Naive thymus-derived CD4-positive, alpha-beta T cell (primary cell): ENCODE data around the gene DNAAF8. TPM values are rescaled to one million over a fixed set of nuclear protein-coding genes. Genes with fewer than 3 reads are reported as not detected.
A peak's percentile ranks its signal among the peaks of the same experiment; 100 is the strongest.

Experiments used
- ATAC-seq: fragments of 150-1000 bp; cut with Tn5 transposase; 2 replicates; pipeline ENCODE4 v1.10.0; 2021; ENCODE audit warnings: mild to moderate bottlenecking, moderate library complexity
- CTCF ChIA-PET: fragments of 350-600 bp; sonication (Branson Sonifier 250); formaldehyde crosslinking; loops from one replicate; lab custom pipeline; 2021; ENCODE audit warnings: antibody characterized with exemption; lab: Charles Lee
- POLR2A ChIA-PET: fragments of 350-600 bp; sonication (Branson Sonifier 250); formaldehyde crosslinking; loops from one replicate; lab custom pipeline; 2021; ENCODE audit warnings: antibody characterized with exemption, inconsistent platforms; lab: Charles Lee
- DNase-seq, 9 donors: peaks; one replicate each; pipeline versions ENCODE4 v3.0.0 to v3.0.0-alpha.2; 2020 to 2022; ENCODE audit warnings: mixed read lengths in 1 of 9
- H3K27ac ChIP-seq: one replicate; pipeline ENCODE4 v1.7.0; 2013; ENCODE audit warnings: mild to moderate bottlenecking, low read depth, low read length, moderate library complexity
- H3K27me3 ChIP-seq, 2 donors: one replicate each; pipeline ENCODE4 v1.7.0; 2013; ENCODE audit warnings: low read length in 2 of 2, mild to moderate bottlenecking in 2 of 2, moderate library complexity in 2 of 2; ENCODE audit not compliant: control insufficient read depth in 2 of 2, insufficient read depth in 2 of 2
- H3K36me3 ChIP-seq, 3 experiments: 1 replicate in 2 of 3; 2 replicates in 1 of 3; pipeline ENCODE4 v1.7.0; 2013; ENCODE audit warnings: low read length in 3 of 3, mild to moderate bottlenecking in 3 of 3, moderate library complexity in 1 of 3; ENCODE audit not compliant: insufficient read depth in 3 of 3, control insufficient read depth in 2 of 3
- H3K4me1 ChIP-seq, 2 donors: one replicate each; pipeline ENCODE4 v1.7.0; 2013; ENCODE audit warnings: low read length in 2 of 2, mild to moderate bottlenecking in 2 of 2, moderate library complexity in 1 of 2; ENCODE audit not compliant: control insufficient read depth in 2 of 2, insufficient read depth in 2 of 2
- H3K4me3 ChIP-seq: 2 replicates; pipeline ENCODE4 v1.7.0; 2013; ENCODE audit warnings: mild to moderate bottlenecking, low read length
- H3K9me3 ChIP-seq, 3 experiments: 1 replicate in 2 of 3; 2 replicates in 1 of 3; pipeline ENCODE4 v1.7.0; 2013; ENCODE audit warnings: low read length in 3 of 3; ENCODE audit not compliant: control insufficient read depth in 2 of 3
- H3K27ac Mint-ChIP-seq, 9 donors: one replicate each; pipeline ENCODE4 v1.8.0; 2020 to 2022; ENCODE audit warnings: mixed read lengths in 9 of 9, mild to moderate bottlenecking in 8 of 9, moderate library complexity in 5 of 9, inconsistent platforms in 2 of 9
- H3K27me3 Mint-ChIP-seq, 5 donors: one replicate each; pipeline ENCODE4 v1.8.0; 2021 to 2022; ENCODE audit warnings: mixed read lengths in 5 of 5, mild to moderate bottlenecking in 1 of 5
- H3K36me3 Mint-ChIP-seq, 5 donors: one replicate each; pipeline ENCODE4 v1.8.0; 2020 to 2022; ENCODE audit warnings: mixed read lengths in 5 of 5, mild to moderate bottlenecking in 3 of 5, inconsistent platforms in 1 of 5
- H3K4me1 Mint-ChIP-seq, 7 donors: one replicate each; pipeline ENCODE4 v1.8.0; 2020 to 2022; ENCODE audit warnings: mixed read lengths in 7 of 7, mild to moderate bottlenecking in 3 of 7, inconsistent platforms in 1 of 7
- H3K4me3 Mint-ChIP-seq, 10 donors: one replicate each; pipeline ENCODE4 v1.8.0; 2020 to 2022; ENCODE audit warnings: mild to moderate bottlenecking in 10 of 10, mixed read lengths in 10 of 10, moderate library complexity in 6 of 10, inconsistent platforms in 2 of 10
- H3K9me3 Mint-ChIP-seq, 11 donors: one replicate each; pipeline ENCODE4 v1.8.0; 2020 to 2022; ENCODE audit warnings: mixed read lengths in 11 of 11, mild to moderate bottlenecking in 4 of 11, inconsistent platforms in 1 of 11, moderate library complexity in 1 of 11
- intact Hi-C, 2 donors: fragments of 100-400 bp; cut with micrococcal nuclease; formaldehyde crosslinking; loops; one replicate each; pipeline ENCODE4 v1.15.1; 2023
- polyA plus RNA-seq, 2 donors: library from polyadenylated mRNA; unstranded; fragments of 300-500 nt; fragmentation: Illumina TruSeq; gene quantifications; one replicate each; pipeline ENCODE4 v1.2.3, GENCODE V29; 2021
- total RNA-seq, 6 experiments: library from RNA in 5 of 6; stranded (reverse) in 5 of 6; gene quantifications; 1 replicate in 5 of 6; 2 replicates in 1 of 6; pipeline ENCODE4 v1.2.3 and lab custom pipeline; 2021 to 2026

Gene DNAAF8
- total and polyA plus RNA-seq, 7 experiments from 2014 or later, result 0.11 to 0.57 (median 0.29) TPM; not detected in 1

DNA sequence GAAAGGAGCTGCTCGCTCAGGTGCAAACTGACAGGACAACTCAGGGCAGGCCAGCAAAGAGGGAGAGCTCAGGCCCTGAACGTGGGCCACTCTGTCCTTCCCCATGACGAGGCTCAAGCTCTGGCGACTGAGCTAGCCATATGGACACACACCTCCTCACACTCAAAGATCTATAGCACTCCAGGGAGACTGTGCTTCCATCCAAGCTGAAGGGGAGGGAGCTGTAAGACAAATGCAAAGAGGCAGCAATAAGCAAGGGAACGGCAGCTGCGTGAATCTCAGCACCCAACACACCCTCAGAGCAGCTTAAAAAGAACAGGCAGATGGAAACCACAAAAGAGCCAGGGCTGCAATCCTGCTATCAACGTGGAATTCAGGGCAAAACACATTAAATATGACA lies 27.5 kb upstream of the DNAAF8 start:
- H3K27me3 ChIP-seq, result no peaks in the 10 kb centered on the region
- no peak overlapping the region for H3K4me3 ChIP-seq
- POLR2A ChIA-PET, result no interaction called here
- peaks cover 4 to 38% (median 12%) of the 10 kb centered on the region in 5 donors for H3K36me3 Mint-ChIP-seq
- no peaks in the 10 kb centered on the region for H3K4me1 ChIP-seq
- H3K36me3 ChIP-seq, result peaks cover 0 to 49% (median 13%) of the 10 kb centered on the region in 3 experiments
- no peaks in the 10 kb centered on the region for H3K9me3 ChIP-seq
- no peaks in the 10 kb centered on the region for H3K27me3 Mint-ChIP-seq
- DNase-seq, result no peak
- no peak overlapping the region for H3K4me3 Mint-ChIP-seq
- ATAC-seq, result no peak
- intact Hi-C loops, result no loop called here
- H3K9me3 Mint-ChIP-seq, result no peaks in the 10 kb centered on the region
- no peak overlapping the region for H3K27ac ChIP-seq
- peaks cover 0 to 2% (median 0%) of the 10 kb centered on the region in 7 donors for H3K4me1 Mint-ChIP-seq
- CTCF ChIA-PET, result interaction anchor here (0.7 kb wide), 1 partner anchor 728 kb away, joined by 3 read pairs; no protein-coding TSS in a partner anchor
- no peak overlapping the region for H3K27ac Mint-ChIP-seq

GRCh38 chr16:4709481-4709880 lies 24.9 kb upstream of the DNAAF8 start:
- H3K27ac Mint-ChIP-seq, result no peak overlapping the region
- Histone ChIP-seq H3K27me3 (no peaks in the 10 kb centered on the region), H3K27ac (no peak overlapping the region), H3K4me1 (no peaks in the 10 kb centered on the region), H3K4me3 (no peak overlapping the region), H3K36me3 (peaks cover 0 to 45% (median 18%) of the 10 kb centered on the region in 3 experiments), H3K9me3 (no peaks in the 10 kb centered on the region)
- H3K36me3 Mint-ChIP-seq, result peaks cover 6 to 53% (median 12%) of the 10 kb centered on the region in 5 donors
- no peak for ATAC-seq
- intact Hi-C loops, result no loop called here
- H3K27me3 Mint-ChIP-seq, result no peaks in the 10 kb centered on the region
- CTCF ChIA-PET, result no interaction called here
- H3K9me3 Mint-ChIP-seq, result no peaks in the 10 kb centered on the region
- POLR2A ChIA-PET, result interaction anchor here (1.1 kb wide), 1 partner anchor 16 kb away, joined by 3 read pairs; the partner anchor contains the start of gene NUDT16L1
- peaks cover 0 to 2% (median 0%) of the 10 kb centered on the region in 7 donors for H3K4me1 Mint-ChIP-seq
- H3K4me3 Mint-ChIP-seq, result no peak overlapping the region
- DNase-seq, result no peak

GRCh38 chr16:4713663-4714501 lies 20.5 kb upstream of the DNAAF8 start:
- no peaks in the 10 kb centered on the region for H3K27me3 Mint-ChIP-seq
- Histone ChIP-seq H3K27ac (no peak overlapping the region), H3K27me3 (no peaks in the 10 kb centered on the region), H3K36me3 (peaks cover 0 to 36% (median 5%) of the 10 kb centered on the region in 3 experiments), H3K9me3 (no peaks in the 10 kb centered on the region), H3K4me3 (no peak overlapping the region), H3K4me1 (no peaks in the 10 kb centered on the region)
- POLR2A ChIA-PET, result interaction anchor here (1.4 kb wide), 1 partner anchor 18 kb away, joined by 3 read pairs; no protein-coding TSS in a partner anchor
- ATAC-seq (no peak), DNase-seq (no peak)
- CTCF ChIA-PET, result no interaction called here
- intact Hi-C loops, result no loop called here
- no peaks in the 10 kb centered on the region for H3K9me3 Mint-ChIP-seq
- H3K4me1 Mint-ChIP-seq, result no peaks in the 10 kb centered on the region
- no peak overlapping the region for H3K27ac Mint-ChIP-seq
- H3K4me3 Mint-ChIP-seq, result no peak overlapping the region
- peaks cover 3 to 30% (median 7%) of the 10 kb centered on the region in 5 donors for H3K36me3 Mint-ChIP-seq

GRCh38 chr16:4714996-4715395 lies 19.3 kb upstream of the DNAAF8 start:
- Mint-ChIP-seq H3K4me3 (no peak overlapping the region), H3K27me3 (no peaks in the 10 kb centered on the region), H3K9me3 (no peaks in the 10 kb centered on the region), H3K27ac (peak overlapping the region in 2 of 9 donors; percentile 47 to 70), H3K4me1 (no peaks in the 10 kb centered on the region), H3K36me3 (peaks cover 0 to 27% (median 4%) of the 10 kb centered on the region in 5 donors)
- ATAC-seq (no peak), DNase-seq (no peak)
- POLR2A ChIA-PET, result no interaction called here
- Histone ChIP-seq H3K27me3 (no peaks in the 10 kb centered on the region), H3K27ac (no peak overlapping the region), H3K4me1 (no peaks in the 10 kb centered on the region), H3K36me3 (peaks cover 0 to 40% (median 5%) of the 10 kb centered on the region in 3 experiments), H3K9me3 (no peaks in the 10 kb centered on the region), H3K4me3 (no peak overlapping the region)
- CTCF ChIA-PET, result no interaction called here
- intact Hi-C loops, result no loop called here

- ATAC-seq (no peak), DNase-seq (no peak)
- no peaks in the 10 kb centered on the region for H3K4me1 ChIP-seq
- peaks cover 0 to 38% (median 5%) of the 10 kb centered on the region in 3 experiments for H3K36me3 ChIP-seq
- no peaks in the 10 kb centered on the region for H3K27me3 Mint-ChIP-seq
- intact Hi-C loops, result no loop called here
- H3K4me1 Mint-ChIP-seq, result no peaks in the 10 kb centered on the region
- no peaks in the 10 kb centered on the region for H3K27me3 ChIP-seq
- peaks cover 0 to 14% (median 4%) of the 10 kb centered on the region in 5 donors for H3K36me3 Mint-ChIP-seq
- no peaks in the 10 kb centered on the region for H3K9me3 Mint-ChIP-seq
- CTCF ChIA-PET, result no interaction called here
- no peak overlapping the region for H3K4me3 ChIP-seq
- POLR2A ChIA-PET, result no interaction called here
- no peaks in the 10 kb centered on the region for H3K9me3 ChIP-seq
- no peak overlapping the region for H3K27ac ChIP-seq
- H3K4me3 Mint-ChIP-seq, result no peak overlapping the region
- H3K27ac Mint-ChIP-seq, result no peak overlapping the region
Measured at GRCh38 chr16:4718466-4718865, 15.9 kb upstream of the DNAAF8 start.

DNA sequence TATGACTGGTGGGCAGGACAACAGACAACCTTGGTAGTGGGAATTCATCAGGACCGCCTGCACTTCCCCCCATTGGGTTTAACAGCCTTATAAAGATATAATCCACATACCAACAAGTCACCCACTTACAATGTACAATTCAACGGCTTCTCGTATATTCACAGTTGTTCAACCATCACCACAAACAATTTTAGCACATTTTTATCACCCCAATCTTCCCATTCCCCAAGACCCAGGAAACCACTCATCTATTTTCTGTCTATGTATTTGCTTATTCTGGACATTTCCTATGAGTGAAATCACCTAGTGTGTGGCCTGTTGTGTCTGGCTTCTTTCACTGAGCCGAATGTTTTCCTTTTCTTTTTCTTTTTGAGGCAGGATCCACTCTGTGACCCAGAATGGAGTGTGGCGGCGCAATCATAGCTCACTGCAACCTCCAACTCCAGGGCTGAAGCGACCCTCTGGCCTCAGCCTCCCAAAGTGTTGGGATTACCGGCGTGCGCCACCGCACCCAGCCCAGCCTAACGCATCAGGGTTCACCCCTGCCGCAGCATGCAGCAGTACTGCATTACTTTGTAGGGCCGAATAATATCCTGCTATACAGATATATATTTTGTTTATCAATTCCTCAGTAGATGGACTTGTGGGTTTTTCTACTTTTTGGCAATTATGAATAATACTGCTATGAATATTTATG lies 11.1 kb upstream of the DNAAF8 start:
- ChIA-PET POLR2A (no interaction called here), CTCF (no interaction called here)
- H3K27ac ChIP-seq, result no peak overlapping the region
- peaks cover 0 to 44% (median 0%) of the 10 kb centered on the region in 3 experiments for H3K36me3 ChIP-seq
- H3K4me3 ChIP-seq, result no peak overlapping the region
- Mint-ChIP-seq H3K4me3 (no peak overlapping the region), H3K36me3 (peaks cover 0 to 27% (median 1%) of the 10 kb centered on the region in 5 donors), H3K4me1 (no peaks in the 10 kb centered on the region), H3K9me3 (no peaks in the 10 kb centered on the region), H3K27ac (peak overlapping the region in 2 of 9 donors; percentile 59 to 67), H3K27me3 (no peaks in the 10 kb centered on the region)
- DNase-seq (no peak), ATAC-seq (no peak)
- intact Hi-C loops, result no loop called here
- H3K9me3 ChIP-seq, result no peaks in the 10 kb centered on the region
- H3K27me3 ChIP-seq, result no peaks in the 10 kb centered on the region
- no peaks in the 10 kb centered on the region for H3K4me1 ChIP-seq
